ENCODE data around the gene SELENOV. TPM values are rescaled to one million over a fixed set of nuclear protein-coding genes. Genes with fewer than 3 reads are reported as not detected.
A peak's percentile ranks its signal among the peaks of the same experiment; 100 is the strongest.

Gene SELENOV
- total RNA-seq, 2 donors from 2014 or later: not detected

DNA sequence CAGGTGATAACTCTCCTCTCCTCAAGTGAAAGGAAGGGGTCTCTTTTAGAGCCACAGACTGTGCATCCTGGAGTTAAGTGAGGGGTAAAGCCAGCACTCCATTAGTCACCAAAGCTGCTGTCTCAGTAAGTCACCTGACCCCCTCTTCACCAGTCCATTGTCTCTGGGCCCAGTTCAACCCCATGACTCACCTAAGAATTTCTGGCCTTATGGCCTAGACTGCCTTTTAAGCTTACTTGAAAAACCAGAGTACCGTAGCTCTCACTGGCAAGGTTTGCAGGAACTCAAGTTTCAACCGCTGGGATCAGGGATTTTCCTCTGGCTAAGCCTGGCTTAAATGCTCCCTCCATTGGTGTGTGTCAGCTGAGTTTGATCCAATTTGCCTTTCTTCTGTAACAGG is 48.5 kb downstream of the SELENOV start:
- DNase-seq (ENCODE audit: low spot score in 2 of 2) (no peak), ATAC-seq (peak in 1 of 2 donors; percentile 44)
- Mint-ChIP-seq H3K27ac (no peak overlapping the region), H3K9me3 (peaks cover 0 to 5% of the 10 kb centered on the region in 2 donors), H3K36me3 (peaks cover 0 to 5% of the 10 kb centered on the region in 2 donors)

- no peak for DNase-seq (ENCODE audit: low spot score in 2 of 2)
- Mint-ChIP-seq H3K36me3 (no peaks in the 10 kb centered on the region), H3K27ac (no peak overlapping the region), H3K9me3 (no peaks in the 10 kb centered on the region)
- ATAC-seq: no peak
Measured at GRCh38 chr19:39566064-39566463, 51.1 kb downstream of the SELENOV start.

DNA sequence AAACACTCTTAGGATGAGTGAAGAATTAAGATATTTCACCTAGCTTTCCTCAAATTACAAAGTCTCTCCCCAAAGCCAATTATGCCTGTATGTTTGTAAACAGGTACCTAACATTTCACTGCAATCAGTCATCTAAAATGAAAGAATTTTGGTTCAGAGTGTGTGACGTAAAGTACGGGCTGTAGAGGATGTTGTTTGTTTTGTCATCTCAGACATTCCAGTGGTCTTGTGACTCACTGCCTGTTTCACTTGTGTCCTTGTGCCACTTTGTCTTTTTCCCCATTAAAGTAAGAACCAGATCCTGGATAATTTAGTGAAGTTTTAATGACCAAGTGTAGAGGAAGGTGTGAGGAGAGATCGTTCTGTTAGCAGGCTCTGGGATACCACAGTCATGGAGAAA is 53.7 kb downstream of the SELENOV start:
- H3K27ac Mint-ChIP-seq: no peak overlapping the region
- DNase-seq (ENCODE audit: low spot score in 2 of 2): no peak
- H3K36me3 Mint-ChIP-seq: peaks cover 4 to 5% of the 10 kb centered on the region in 2 donors
- ATAC-seq: peak in 1 of 2 donors; percentile 83
- peaks cover 4 to 11% of the 10 kb centered on the region in 2 donors for H3K9me3 Mint-ChIP-seq

Other genes starting within 250 kb of the SELENOV start
- gene IFNL2, start 246.7 kb upstream of the SELENOV start, total RNA-seq: under 1 TPM in 1 of 2 donors, not detected in 1; 0.35 TPM
- 1 to 10 TPM in 1 of 2 donors, not detected in 1; 1.8 TPM for gene IFNL1, start 218.7 kb upstream of the SELENOV start, total RNA-seq
- 10 to 100 TPM in 1 of 2 donors, 1 to 10 TPM in 1; 5.3 to 11.2 TPM for gene LRFN1, start 194.3 kb upstream of the SELENOV start, total RNA-seq
- 100 to 1,000 TPM; 315 to 372 TPM for gene GMFG, start 179.1 kb upstream of the SELENOV start, total RNA-seq
- gene SAMD4B, start 172.7 kb upstream of the SELENOV start, total RNA-seq: 10 to 100 TPM; 42.1 to 56.1 TPM
- 10 to 100 TPM; 42.2 to 58.2 TPM for gene PAF1, start 124.0 kb upstream of the SELENOV start, total RNA-seq
- 10 to 100 TPM; 22.2 to 23.6 TPM for gene MED29, start 123.8 kb upstream of the SELENOV start, total RNA-seq
- 100 to 1,000 TPM in 1 of 2 donors, 10 to 100 TPM in 1; 59.7 to 183 TPM for gene ZFP36, start 108.3 kb upstream of the SELENOV start, total RNA-seq
- gene PLEKHG2, start 102.5 kb upstream of the SELENOV start, total RNA-seq: 10 to 100 TPM; 52.4 to 55.6 TPM
- gene RPS16, start 79.2 kb upstream of the SELENOV start, total RNA-seq: 1,000 to 10,000 TPM; 3,128 to 3,624 TPM
- 100 to 1,000 TPM; 197 to 211 TPM for gene SUPT5H, start 69.6 kb upstream of the SELENOV start, total RNA-seq
- 10 to 100 TPM; 71.2 to 84.8 TPM for gene TIMM50, start 34.3 kb upstream of the SELENOV start, total RNA-seq
- gene DLL3, start 16.2 kb upstream of the SELENOV start, total RNA-seq: under 1 TPM; 0.46 to 0.97 TPM
- gene EID2B, start 17.7 kb downstream of the SELENOV start, total RNA-seq: 1 to 10 TPM; 3.0 to 4.6 TPM
- gene EID2, start 25.0 kb downstream of the SELENOV start, total RNA-seq: 10 to 100 TPM; 11.4 to 12.7 TPM
- not detected for gene LGALS13, start 87.4 kb downstream of the SELENOV start, total RNA-seq
- gene LGALS16, start 140.8 kb downstream of the SELENOV start, total RNA-seq: not detected
- gene LGALS14, start 189.3 kb downstream of the SELENOV start, total RNA-seq: 1 to 10 TPM; 3.3 to 5.1 TPM
- 1 to 10 TPM in 1 of 2 donors, under 1 TPM in 1; 0.86 to 1.0 TPM for gene CLC, start 222.9 kb downstream of the SELENOV start, total RNA-seq